HG02759 (cell line): ENCODE results near the gene E4F1.

Experiments
- ATAC-seq: cut with Tn5 transposase; IDR thresholded peaks from one replicate; pipeline ENCODE4 v1.9.1; 2021; ENCODE audit warnings: mild to moderate bottlenecking, moderate library complexity; ENCODE audit not compliant: unreplicated experiment

The E4F1 gene

GRCh38 chr16:2228161-2228824 is 4.9 kb downstream of the E4F1 start:
- ATAC-seq: no peak

DNA sequence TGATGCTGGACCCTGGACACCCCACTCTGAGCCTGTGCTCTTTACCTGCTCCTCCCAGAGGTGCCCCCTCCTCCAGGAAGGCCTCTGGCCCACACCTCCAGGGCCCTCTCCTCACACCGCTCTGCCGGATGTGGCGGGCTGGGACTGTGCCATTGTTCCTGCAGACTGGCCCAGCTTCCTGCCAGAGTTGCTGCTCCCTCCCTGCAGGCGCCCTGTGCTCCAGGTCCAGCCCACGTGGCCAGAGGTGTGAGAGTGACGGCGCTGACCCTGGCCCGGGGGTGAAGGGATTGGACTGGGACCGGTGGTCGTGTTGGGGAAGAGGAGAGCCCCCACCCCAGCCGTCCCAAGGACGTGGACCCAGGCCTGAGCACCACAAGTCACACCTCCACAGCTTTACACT is 5.7 kb downstream of the E4F1 start:
- no peak for ATAC-seq

DNA sequence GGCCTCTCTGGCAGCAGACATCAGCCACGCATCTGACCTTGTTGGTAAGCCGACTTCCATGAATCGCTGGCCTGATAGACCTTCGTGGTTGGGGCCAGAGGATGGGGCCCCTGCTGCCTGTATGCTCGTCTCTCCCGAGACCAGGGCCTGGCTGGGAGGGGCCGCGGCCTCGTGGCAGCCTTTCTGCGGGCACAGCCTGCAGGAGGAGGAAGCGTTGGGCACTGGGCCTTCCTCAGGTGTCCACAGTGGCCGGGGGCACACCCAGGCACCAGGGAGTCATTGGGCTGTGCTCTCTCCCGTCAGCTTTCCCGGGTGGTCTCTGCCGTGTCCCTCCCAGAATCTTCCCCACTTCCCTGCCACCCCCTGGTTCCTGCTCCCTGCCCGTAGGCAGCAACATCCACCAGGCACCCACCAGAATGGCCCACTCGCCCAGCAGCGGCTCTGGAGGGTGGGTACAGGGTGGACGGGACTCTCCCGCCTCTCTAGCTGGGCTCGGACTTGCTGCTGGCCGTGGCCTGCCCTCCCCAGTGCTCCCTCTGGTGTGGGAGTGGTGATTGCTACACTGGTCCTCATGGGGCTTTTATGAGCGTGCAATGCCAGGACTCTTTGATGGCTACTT is 6.3 kb downstream of the E4F1 start:
- no peak for ATAC-seq

- no peak for ATAC-seq
Measured at GRCh38 chr16:2230376-2230775, 7.0 kb downstream of the E4F1 start.

DNA sequence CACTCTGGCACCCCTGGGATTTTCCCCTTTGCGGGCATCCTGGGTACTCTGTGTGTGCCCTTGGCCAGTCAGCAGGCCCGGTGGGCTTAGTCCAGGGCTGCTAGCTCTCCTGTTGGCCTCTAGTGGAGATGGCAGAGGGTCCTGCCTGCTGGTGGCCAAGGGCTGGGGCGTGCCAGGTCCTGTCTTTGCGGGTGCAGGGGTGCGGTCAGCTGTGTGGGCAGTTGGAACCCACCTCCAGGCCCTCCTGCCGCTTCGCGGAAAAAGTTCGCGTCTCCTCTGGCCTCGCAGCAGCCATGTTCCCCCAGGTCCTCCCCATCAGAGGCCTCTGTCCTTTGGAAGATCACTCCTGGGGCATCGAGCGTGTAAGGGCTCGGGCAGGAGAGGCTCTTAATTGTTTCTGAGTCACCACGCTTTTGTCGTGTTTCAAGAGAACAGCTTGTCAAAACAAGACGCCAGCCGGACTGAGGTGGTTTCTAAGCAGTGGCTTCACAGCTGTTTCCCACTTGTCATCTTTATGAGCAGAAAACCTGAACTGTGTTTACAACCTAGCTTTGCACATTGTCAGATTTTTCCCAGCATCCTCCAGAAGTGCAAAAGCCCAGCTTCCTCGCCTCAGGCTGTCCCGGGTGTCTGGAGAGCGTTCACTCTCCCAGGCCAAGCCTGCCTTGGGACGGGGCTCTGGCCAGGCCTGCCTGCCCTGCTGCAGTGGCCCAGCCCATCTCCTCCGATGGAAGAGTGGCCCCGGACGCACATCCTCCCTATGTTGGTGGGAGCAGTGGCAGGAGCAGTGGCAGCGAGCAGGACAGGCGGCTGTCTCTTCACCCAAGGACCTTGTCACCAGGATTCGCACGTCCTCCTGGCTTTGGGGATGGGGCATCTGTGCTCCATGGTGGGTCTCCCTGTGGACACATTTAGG is 7.9 kb downstream of the E4F1 start:
- ATAC-seq: no peak

DNA sequence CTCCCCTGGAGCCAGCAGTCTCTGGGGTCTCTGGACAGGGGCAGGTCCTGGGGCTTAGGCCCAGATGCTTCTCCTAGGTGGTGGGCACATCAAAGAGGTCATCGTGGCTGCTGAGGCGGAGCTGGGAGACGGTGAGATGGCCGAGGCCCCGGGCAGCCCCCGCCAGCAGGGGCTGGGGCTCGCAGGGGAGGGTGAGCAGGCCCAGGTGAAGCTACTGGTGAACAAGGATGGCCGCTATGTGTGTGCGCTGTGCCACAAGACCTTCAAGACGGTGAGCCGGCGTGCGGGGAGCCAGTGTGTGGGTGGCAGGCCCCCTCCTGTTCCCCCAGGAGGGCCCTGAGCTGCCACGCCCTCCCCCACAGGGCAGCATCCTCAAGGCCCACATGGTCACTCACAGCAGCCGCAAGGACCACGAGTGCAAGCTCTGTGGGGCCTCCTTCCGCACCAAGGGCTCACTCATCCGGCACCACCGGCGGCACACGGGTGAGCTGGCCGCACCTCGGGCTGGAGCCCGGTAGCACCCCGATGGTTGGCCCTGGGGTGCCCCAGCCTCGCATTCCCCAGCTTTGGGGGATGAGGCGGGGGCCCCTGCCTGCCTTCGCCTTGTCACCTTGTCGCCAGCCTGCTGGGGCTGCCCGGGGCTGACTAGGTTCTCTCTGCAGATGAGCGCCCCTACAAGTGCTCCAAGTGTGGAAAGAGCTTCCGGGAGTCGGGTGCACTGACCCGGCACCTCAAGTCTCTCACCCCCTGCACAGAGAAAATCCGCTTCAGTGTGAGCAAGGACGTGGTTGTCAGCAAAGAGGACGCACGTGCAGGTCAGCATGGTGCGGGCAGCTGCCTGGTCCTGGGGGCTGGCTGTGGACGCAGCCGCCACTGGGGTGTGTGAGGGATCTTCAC is 9.0 kb downstream of the E4F1 start:
- no peak for ATAC-seq

DNA sequence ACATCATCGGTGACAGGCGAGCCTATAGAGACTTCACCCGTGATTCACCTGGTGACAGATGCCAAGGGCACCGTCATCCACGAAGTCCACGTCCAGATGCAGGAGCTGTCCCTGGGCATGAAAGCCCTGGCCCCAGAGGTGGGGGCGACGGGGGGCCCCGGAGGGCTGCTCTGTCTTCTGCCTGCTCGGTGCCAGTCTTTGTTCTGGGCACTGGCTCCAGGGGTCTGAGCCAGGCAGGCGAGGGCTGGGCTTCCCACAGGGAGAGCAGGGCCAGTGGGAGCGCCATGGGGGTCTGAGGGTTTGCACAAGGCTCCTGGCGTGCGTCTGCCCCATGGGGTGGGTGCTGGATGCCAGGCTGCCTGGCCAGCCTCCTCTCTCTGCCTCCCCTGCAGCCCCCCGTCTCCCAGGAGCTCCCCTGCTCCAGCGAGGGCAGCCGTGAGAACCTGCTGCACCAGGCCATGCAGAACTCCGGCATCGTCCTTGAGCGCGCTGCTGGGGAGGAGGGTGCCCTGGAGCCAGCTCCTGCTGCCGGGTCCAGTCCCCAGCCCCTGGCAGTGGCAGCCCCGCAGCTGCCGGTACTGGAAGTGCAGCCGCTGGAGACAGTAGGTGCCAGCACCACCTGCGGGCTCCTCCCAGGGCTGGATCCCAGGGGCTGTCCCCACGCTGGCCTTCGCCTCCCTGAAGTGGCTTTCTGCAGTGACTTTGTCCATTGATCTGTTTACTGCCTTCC is 9.8 kb downstream of the E4F1 start:
- ATAC-seq: no peak

DNA sequence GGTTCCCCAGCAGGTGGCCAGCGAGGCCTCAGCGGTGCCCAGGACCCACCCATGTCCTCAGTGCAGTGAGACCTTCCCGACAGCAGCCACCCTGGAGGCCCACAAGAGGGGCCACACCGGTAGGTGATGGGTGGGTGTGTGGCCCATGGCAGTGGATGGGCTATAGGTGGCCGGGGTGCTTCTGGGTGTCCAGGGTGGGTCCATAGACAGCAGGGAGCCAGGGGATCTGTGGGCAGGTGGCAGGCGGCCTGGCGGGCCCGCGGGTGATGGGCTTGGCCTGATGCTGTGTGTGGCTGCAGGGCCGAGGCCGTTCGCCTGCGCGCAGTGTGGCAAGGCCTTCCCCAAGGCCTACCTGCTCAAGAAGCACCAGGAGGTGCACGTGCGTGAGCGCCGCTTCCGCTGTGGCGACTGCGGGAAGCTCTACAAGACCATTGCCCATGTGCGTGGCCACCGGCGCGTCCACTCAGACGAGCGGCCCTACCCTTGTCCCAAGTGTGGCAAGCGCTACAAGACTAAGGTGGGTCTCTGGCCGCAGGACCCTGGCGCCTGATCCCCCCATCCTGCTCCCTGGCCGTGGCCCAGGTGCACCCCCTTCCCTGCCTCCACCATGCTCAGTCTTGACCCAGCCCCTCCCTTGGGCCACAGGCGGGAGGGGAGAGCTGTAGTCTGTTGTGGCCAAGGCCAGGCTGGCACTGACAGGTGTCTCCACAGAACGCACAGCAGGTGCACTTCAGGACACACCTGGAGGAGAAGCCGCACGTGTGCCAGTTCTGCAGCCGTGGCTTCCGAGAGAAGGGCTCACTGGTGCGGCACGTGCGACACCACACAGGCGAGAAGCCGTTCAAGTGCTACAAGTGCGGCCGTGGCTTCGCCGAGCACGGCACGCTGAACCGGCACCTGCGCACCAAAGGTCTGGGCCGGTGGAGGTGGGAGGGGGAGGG is 10.8 kb downstream of the E4F1 start:
- ATAC-seq: no peak

GRCh38 chr16:2234813-2235170 is 11.4 kb downstream of the E4F1 start:
- no peak for ATAC-seq

DNA sequence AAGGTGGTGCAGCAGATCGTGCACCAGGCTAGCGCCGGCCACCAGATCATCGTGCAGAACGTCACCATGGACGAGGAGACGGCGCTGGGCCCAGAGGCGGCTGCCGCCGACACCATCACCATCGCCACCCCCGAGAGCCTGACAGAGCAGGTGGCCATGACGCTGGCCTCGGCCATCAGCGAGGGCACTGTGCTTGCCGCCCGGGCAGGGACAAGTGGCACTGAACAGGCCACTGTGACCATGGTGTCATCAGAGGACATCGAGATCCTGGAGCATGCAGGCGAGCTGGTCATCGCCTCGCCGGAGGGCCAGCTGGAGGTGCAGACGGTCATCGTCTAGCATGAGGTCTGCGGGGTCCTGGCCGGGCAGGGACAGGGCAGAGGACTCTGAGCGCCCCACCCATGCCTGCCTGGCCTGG is 11.9 kb downstream of the E4F1 start:
- no peak for ATAC-seq

DNA sequence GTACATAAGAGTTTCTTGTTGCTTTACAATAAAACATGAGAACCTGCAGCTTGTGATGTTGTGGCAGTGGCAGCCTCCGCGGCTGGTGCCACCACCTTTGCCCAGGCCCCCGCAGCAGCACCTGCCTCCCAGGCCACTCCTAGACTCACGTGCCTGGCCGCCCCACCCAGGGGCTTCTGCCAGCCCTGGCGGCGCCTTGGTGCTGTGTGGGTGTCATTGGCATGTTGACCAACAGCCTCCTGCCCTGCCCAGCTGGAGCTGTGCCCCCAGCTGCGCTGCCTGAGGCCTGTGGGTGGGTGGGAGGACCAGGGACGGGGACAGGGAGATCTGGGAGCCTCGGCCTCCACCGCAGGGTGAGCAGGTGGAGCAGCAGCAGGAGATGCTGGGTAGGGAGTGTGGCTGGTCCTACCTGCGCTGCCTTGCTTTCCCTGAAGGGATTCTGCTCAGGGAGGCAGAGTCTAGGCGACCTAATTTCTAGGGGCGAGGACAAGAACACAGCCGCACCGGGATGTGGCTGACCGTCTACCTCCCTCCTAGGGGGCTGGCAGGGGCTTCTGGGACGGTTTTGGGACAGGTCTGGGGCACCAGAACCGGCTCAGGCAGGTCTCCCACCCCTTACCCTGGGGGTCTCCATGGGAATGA is 12.4 kb downstream of the E4F1 start:
- ATAC-seq: no peak

- no peak for ATAC-seq
Measured at GRCh38 chr16:2236337-2237101, 13.1 kb downstream of the E4F1 start, which contains the start of gene DNASE1L2. Gene DNASE1L2 (plus strand): TSS chr16:2236444. CDS start chr16:2236817, 373 bp downstream.

- no peak for ATAC-seq
Measured at GRCh38 chr16:2237102-2237482, 13.7 kb downstream of the E4F1 start.

GRCh38 chr16:2237493-2238149 is 14.2 kb downstream of the E4F1 start:
- ATAC-seq: no peak

DNA sequence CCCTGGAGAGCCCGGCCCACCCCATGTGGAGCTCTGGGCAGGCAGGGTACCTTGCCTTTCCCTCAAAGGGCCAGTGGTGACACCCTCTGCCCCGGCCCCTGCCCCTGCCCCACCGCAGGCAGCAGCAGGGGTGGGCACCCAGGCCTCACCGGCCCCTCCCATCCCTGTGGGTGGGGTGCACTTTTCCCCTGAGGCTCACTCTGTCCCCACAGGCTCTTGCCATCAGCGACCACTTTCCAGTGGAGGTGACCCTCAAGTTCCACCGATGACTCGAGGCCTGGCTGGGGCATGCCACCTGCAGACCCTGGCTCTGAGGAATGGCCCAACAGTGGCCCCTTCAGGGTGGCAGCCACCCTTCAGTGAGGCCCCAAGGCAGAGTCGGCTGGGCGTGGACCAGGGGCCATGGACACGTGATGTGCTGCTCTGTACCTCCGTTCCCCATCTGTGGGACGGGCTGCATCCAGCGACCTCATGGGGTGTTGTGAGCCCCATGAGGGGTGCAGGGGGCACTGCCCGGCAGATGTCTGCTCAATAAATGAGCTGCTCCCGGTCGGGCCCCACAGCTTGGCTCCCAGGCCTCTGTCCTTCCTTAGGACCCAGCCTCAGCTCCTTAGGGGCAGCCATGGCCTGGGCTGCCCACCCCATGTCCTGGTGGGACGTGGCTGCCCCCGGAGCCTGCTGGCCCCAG is 14.9 kb downstream of the E4F1 start:
- ATAC-seq: no peak

DNA sequence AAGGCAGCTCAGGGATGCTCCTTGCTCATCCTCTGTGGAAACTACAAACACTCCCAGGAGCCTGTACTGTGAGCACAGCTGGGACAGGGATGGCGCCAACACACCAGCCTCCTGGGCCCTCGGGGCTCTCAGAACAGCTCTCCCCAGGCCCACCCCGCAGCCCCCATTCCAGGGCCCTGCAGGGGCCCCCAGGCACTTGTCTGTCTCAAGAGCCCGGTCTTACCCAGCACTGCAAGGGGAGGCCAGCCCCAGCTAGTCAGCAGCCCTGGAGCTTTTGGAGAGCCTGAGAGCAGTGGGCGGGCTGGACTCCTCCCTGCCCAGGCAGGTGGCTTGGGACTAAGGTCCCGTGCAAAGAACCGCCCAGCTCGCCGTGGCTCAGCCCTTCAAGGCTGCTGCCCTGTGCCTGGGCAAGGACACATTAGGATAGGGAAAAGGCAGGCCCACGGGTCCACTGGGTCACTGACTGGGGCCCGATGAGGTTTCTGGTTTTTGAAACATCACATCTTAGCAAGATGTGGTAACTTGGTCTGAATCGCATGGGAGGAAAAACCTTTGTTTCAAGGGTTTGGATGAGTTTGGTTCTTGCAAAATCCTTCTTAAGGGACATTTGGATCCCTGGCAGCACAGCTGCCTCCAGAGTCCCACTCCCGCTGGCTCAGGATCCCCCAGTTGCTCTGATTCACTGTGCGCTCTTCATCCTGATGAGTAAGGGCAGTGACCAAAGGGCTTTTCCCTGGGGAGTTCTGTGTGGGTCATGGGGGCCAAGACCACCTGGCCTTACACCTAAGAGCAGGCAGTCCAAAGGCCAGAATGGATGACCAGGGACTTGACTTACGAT is 15.7 kb downstream of the E4F1 start:
- ATAC-seq: no peak
